Stimulated activated CD8-positive, alpha-beta memory T cell treated with anti-CD3 and anti-CD28 coated beads, Interleukin-4, amount 100 ng/mL, for 4 hours (primary cell): Measurements from ENCODE around the gene CYP2J2.
A peak's percentile ranks its signal among the peaks of the same experiment; 100 is the strongest.
"Not testable (repeated sequence)": the region's sequence is repeated elsewhere in the genome, so short reads cannot be mapped to it uniquely, and the experiment has no call there.

Experiments used
- DNase-seq, 2 donors: peaks; one replicate each; pipeline ENCODE4 v3.0.0-alpha.2; 2020; ENCODE audit warnings: low read depth in 2 of 2, low spot score in 1 of 2

CYP2J2 gene

DNA sequence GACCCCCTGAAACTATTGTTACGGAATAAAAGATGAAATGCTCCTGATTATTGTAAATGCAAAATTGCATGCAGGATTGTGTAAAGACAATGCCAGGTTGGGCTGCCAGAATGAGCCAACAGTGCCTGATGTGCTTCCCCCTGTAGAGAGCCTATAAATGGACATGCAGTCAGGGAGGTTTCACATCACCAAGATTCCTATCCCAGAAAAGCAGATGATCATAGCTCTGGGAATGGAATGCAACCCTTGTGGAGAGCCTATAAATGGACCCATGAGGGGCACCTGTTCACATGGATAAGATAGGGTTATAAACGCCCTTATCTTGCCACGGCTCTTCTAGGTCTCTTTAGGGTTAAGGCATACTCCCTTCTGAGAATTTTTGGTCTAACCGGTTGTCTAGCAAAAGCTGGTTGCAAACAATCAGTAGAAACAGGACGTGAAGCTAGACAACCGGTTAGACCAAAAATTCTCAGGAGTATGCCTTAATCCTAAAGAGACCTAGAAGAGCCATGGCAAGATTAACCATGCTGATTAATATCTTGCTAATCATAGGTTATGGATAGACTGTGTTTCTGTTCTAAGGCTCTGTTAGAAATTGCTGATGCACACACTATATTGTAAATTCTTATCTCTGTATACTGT lies 5.2 kb downstream of the CYP2J2 start:
- DNase-seq, result not testable (repeated sequence)

- no peak for DNase-seq
Observed at GRCh38 chr1:59919746-59920145, 6.8 kb downstream of the CYP2J2 start.

DNA sequence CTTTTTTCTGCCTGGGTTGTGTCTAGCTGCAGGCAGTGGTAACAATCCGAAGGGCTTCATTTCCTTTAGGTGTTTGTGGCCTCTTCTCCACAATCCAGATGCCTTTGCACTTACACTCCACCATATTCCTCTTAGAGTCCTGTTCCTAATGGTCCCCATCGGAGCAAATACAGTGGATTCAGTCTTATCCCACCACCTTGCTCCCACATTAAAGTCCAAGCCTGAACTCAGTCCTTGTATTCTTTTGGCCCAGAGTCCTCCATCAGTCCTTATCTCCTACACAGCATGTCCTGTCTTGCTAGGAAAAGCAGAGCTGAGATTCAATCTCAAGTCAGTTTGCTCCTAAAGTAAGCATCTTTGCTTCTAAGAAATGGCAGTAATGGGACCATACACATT lies 8.8 kb downstream of the CYP2J2 start:
- no peak for DNase-seq

- DNase-seq, result no peak
Observed at GRCh38 chr1:59917026-59917784, 9.4 kb downstream of the CYP2J2 start.

- DNase-seq, result no peak
Observed at GRCh38 chr1:59915516-59915915, 11.1 kb downstream of the CYP2J2 start.

DNA sequence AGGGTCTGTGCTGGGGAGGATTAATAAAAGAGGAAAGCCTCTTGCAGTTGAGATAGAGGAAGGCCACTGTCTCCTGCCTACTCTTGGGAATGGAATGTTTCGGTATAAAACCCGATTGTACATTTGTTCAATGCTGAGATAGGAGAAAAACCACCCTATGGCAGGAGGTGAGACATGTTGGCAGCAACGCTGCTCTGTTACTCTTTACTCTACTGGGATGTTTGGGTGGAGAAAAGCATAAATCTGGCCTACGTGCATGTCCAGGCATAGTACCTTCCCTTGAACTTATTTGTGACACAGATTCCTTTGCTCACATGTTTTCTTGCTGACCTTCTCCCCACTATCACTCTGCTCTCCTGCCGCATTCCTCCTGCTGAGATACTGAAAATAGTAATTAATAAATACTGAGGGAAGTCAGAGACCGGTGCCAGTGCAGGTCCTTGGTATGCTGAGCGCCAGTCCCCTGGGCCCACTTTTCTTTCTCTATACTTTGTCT lies 11.7 kb downstream of the CYP2J2 start:
- not testable (repeated sequence) for DNase-seq

DNA sequence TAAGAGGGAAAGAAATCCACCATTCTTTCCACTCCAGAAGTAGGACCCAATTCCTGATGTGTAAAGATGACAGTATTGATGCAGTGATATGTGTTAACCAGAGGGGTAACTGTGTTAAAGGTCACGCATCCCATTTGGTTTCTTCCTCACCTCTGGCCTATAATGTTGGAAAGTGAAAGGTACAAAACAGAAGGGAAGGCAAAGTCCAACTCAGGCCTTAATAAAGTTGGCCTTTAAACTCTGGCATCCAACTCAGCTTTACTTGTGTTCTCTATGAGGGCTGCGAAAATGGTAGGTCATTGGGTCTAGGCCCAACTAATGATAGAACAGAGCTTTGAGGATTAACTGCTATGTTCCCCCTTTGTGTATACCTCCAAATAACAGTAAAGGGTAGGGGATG lies 17.9 kb downstream of the CYP2J2 start:
- no peak for DNase-seq

DNA sequence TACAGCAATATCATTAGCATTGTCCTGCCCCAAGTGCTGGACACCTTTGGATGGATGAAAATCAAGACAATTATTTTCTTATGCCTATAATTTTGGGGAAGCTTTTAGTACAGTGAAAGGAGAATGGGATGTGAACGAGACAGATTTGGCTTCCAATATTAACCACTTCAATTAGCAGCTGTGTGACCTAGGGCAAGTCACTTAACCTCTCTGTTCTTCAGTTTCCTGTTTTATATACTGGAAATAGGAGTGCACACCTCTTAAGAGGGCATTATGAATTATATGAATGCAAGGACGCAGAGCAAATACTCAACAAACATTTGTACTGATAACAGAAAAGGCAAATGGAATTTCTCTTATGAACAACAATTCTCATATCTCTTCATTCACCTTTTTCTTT lies 18.5 kb downstream of the CYP2J2 start:
- no peak for DNase-seq

- no peak for DNase-seq
Observed at GRCh38 chr1:59906931-59907330, 19.6 kb downstream of the CYP2J2 start.

- DNase-seq, result no peak
Observed at GRCh38 chr1:59903141-59903754, 23.3 kb downstream of the CYP2J2 start.

GRCh38 chr1:59901770-59902388 lies 24.7 kb downstream of the CYP2J2 start:
- DNase-seq, result no peak

DNA sequence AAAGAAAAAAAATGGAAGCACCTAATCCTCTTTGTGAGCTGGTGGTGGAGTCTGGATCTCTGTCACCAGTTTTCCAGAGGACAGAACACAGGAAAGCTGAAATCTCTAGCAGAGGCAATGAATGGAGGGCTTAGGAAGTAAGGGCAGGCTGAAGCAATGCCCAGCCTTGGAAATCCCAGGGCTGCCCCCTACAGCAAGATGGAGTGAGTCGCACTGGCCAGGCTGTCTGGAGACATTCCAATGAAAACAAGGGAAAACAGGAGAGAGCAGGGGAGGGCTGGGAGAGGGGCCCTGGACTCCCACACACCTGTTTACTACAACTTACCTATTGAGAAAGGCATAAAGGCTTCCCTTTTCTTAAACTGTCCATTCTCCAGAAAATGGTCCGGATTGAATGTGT lies 25.9 kb downstream of the CYP2J2 start:
- DNase-seq, result no peak

GRCh38 chr1:59898927-59899326 lies 27.6 kb downstream of the CYP2J2 start:
- DNase-seq, result no peak

- DNase-seq, result no peak
Observed at GRCh38 chr1:59897165-59897564, 29.4 kb downstream of the CYP2J2 start.

GRCh38 chr1:59892841-59893811 lies 33.4 kb downstream of the CYP2J2 start:
- DNase-seq, result no peak

- DNase-seq, result no peak
Observed at GRCh38 chr1:59885160-59885832, 41.3 kb downstream of the CYP2J2 start.

DNA sequence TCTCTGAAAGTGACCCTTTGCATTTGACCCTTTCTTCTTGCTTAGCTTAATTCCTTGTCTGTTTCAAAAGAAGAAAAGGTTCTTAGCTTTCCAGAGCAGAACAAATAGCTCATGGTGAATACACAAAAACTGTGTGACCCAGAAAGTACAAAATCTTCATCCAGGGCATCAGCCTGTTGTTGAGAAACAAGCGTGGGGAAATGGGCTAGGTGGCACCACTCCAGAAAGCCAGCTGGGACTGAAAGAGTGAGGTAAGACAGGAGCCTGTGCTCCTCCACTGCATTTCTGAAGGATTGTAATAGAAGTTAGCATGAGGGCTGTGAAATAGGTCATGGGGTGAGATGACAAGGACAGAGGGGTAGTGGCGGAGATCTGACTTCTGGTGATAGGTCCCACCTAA lies 45.8 kb downstream of the CYP2J2 start:
- DNase-seq, result no peak

DNA sequence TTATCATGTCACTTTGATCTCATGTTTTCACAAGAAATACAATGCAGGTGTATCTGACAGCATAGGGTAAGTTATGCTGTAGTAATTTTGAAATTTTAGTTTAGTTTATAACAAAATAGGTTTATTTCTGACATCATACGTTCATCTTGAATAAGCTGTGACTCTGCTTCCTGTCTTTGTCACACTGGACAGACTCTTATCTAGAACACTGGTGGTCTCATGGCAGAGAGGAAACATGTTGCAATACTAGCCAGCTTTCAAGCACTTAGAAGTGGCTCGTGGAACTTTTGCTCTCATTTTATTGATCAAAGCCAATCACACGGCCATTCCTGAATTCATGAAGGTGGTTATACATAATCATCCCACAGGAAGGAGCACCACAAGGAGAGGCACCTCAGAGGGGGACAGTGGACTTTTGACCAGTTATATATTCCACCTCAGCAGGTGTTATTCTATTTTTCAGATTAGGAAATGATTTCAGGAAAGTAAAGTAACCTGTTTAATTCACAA lies 46.5 kb downstream of the CYP2J2 start:
- DNase-seq, result no peak

DNA sequence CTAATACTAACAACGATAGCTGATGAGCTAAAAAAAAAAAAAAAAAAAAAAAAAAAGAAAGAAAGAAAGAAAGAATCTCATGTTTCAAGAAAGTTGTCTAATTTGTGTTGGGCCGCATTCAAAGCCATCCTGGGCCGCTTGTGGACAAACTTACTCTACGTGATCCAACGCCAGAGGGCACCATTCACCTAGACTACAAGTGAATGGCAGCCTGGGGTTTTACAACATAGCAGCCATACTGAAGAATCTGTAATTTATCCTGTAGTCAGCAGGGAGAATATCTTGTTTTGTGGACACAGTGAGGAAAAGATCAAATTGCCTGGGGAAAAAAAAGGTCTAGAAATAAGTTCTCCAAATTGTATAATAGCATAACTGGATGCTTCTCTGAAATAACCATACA lies 47.0 kb downstream of the CYP2J2 start:
- DNase-seq, result peak in 1 of 2 donors; percentile 7

DNA sequence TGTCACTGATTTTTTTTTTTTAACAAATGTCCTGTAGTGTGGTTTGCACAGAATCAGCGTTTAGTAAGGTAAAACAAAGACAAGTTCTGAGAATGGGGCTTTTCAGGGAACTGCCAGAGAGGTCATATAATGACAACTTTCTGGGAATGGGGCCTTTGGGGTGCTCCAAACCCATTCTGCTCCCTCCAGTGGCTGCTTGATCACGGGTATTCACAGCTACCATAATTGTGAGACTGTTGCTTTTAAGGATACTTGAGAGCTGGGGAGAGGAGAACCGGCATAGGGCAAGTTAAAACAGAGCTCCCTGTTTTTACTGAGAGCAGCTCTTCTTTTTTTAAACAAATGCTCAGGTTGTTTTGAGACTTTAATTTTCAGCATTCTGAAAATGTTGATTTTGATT lies 48.2 kb downstream of the CYP2J2 start:
- DNase-seq, result no peak
